SK-N-SH treated with all-trans-retinoic acid at 6 μM for 48 hours (cell line): Measurements from ENCODE around the gene LRMDA.

ENCODE experiments used
- ARNTL ChIP-seq: fragments of 450-650 bp; formaldehyde crosslinking; IDR thresholded peaks from 2 replicates; pipeline ENCODE4 v1.5.0; 2020; ENCODE audit warnings: low read depth, mild to moderate bottlenecking, moderate library complexity, borderline replicate concordance
- POU6F1 ChIP-seq: fragments of 250-450 bp; sonication (Bioruptor Pico); IDR thresholded peaks from 2 replicates; pipeline ENCODE4 v1.8.0; 2021; ENCODE audit warnings: low read depth, mild to moderate bottlenecking, moderate library complexity, borderline replicate concordance

- no peak for TF ChIP-seq POU6F1 (CRISPR knock-in tag)
- no peak for TF ChIP-seq ARNTL (CRISPR knock-in tag)
These were observed 595.5 kb downstream of the LRMDA start for GRCh38 chr10:76026905-76027304.
